GM23338 (cell line): ENCODE measurements around the gene PKLR.
A peak's percentile ranks its signal among the peaks of the same experiment; 100 is the strongest.

Source experiments
- CTCF ChIP-seq, 2 experiments: fragments of 200-600 bp in 1 of 2; sonication (generic) in 1 of 2; conservative IDR thresholded peaks; 2 replicates each; pipeline versions ENCODE4 v1.5.1 to v1.6.1; 2016 to 2017; ENCODE audit warnings: antibody characterized with exemption in 2 of 2, low read depth in 2 of 2, mild to moderate bottlenecking in 2 of 2, moderate library complexity in 1 of 2
- EZH2 ChIP-seq: fragments of 200-600 bp; sonication (generic); IDR thresholded peaks from one replicate; pipeline ENCODE4 v1.8.0; 2017; ENCODE audit warnings: antibody characterized with exemption, mild to moderate bottlenecking, low read depth; ENCODE audit not compliant: unreplicated experiment
- EZH2phosphoT487 ChIP-seq: fragments of 200-600 bp; sonication (generic); IDR thresholded peaks from one replicate; pipeline ENCODE4 v1.8.1; 2018; ENCODE audit warnings: antibody characterized with exemption; ENCODE audit not compliant: unreplicated experiment
- JUNB ChIP-seq: IDR thresholded peaks from one replicate; pipeline ENCODE4 v1.6.1; 2016; ENCODE audit warnings: antibody characterized with exemption; ENCODE audit not compliant: unreplicated experiment
- POLR2AphosphoS5 ChIP-seq: IDR thresholded peaks from 2 replicates; pipeline ENCODE4 v1.6.1; 2016; ENCODE audit warnings: antibody characterized with exemption, low read depth
- REST ChIP-seq: IDR thresholded peaks from one replicate; pipeline ENCODE4 v1.6.1; 2018; ENCODE audit warnings: antibody characterized with exemption; ENCODE audit not compliant: unreplicated experiment
- STAT1 ChIP-seq: IDR thresholded peaks from one replicate; pipeline ENCODE4 v1.6.1; 2016; ENCODE audit warnings: antibody characterized with exemption; ENCODE audit not compliant: unreplicated experiment
- ZNF114 ChIP-seq: fragments of 250-450 bp; sonication (Bioruptor Pico); IDR thresholded peaks from 2 replicates; pipeline ENCODE4 v1.5.0; 2020; ENCODE audit warnings: mild to moderate bottlenecking, moderate library complexity
- ZNF331 ChIP-seq: fragments of 250-450 bp; sonication (Bioruptor Pico); IDR thresholded peaks from 2 replicates; pipeline ENCODE4 v1.5.0; 2020; ENCODE audit warnings: low read depth, mild to moderate bottlenecking, moderate library complexity
- TF ChIP-seq, protein P1 (sequence below): fragments of 250-450 bp; sonication (Bioruptor Pico); IDR thresholded peaks from 2 replicates; pipeline ENCODE4 v1.5.0; 2020; ENCODE audit warnings: mild to moderate bottlenecking, moderate library complexity

DNA sequence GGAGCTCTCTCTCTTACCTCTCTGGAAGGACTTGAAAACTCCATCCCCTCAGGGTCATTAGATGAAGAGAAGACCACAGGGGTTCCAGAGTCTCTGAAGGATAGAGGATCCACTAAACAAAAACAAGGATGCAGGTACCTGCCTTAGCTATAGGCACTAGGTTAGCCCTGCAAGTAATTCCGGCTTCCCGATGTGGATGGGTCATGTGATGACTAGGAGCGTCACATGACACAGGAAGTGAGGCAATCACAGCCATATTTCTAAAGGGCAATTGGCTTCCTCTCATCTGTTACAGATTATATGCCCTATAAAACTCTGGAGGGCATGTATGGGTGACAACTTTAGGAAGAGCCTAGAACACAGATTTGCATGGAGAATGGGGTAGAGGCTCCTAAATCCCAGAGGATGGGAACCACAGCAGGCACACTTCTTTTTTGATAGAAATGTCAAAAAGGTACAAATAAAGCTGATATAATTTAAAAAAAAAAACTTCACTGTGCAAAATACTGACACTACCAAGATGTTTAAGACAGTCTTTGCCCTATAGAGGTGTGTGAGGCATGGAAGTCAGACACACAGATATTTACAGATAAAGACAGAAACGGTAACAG is 60.1 kb downstream of the PKLR start:
- TF ChIP-seq CTCF (conservative IDR thresholded peaks at IDR 0.05; ENCODE audit: low read depth in 2 of 2) (no peak), EZH2phosphoT487 (no peak), EZH2 (no peak), ZNF331 (CRISPR knock-in tag) (no peak), POLR2AphosphoS5 (0 out of 2 replicates have a peak, but pooled peaks have one; percentile 25), STAT1 (no peak), ZNF114 (CRISPR knock-in tag) (no peak), JUNB (no peak), REST (no peak)
- TF ChIP-seq, protein P1, sequence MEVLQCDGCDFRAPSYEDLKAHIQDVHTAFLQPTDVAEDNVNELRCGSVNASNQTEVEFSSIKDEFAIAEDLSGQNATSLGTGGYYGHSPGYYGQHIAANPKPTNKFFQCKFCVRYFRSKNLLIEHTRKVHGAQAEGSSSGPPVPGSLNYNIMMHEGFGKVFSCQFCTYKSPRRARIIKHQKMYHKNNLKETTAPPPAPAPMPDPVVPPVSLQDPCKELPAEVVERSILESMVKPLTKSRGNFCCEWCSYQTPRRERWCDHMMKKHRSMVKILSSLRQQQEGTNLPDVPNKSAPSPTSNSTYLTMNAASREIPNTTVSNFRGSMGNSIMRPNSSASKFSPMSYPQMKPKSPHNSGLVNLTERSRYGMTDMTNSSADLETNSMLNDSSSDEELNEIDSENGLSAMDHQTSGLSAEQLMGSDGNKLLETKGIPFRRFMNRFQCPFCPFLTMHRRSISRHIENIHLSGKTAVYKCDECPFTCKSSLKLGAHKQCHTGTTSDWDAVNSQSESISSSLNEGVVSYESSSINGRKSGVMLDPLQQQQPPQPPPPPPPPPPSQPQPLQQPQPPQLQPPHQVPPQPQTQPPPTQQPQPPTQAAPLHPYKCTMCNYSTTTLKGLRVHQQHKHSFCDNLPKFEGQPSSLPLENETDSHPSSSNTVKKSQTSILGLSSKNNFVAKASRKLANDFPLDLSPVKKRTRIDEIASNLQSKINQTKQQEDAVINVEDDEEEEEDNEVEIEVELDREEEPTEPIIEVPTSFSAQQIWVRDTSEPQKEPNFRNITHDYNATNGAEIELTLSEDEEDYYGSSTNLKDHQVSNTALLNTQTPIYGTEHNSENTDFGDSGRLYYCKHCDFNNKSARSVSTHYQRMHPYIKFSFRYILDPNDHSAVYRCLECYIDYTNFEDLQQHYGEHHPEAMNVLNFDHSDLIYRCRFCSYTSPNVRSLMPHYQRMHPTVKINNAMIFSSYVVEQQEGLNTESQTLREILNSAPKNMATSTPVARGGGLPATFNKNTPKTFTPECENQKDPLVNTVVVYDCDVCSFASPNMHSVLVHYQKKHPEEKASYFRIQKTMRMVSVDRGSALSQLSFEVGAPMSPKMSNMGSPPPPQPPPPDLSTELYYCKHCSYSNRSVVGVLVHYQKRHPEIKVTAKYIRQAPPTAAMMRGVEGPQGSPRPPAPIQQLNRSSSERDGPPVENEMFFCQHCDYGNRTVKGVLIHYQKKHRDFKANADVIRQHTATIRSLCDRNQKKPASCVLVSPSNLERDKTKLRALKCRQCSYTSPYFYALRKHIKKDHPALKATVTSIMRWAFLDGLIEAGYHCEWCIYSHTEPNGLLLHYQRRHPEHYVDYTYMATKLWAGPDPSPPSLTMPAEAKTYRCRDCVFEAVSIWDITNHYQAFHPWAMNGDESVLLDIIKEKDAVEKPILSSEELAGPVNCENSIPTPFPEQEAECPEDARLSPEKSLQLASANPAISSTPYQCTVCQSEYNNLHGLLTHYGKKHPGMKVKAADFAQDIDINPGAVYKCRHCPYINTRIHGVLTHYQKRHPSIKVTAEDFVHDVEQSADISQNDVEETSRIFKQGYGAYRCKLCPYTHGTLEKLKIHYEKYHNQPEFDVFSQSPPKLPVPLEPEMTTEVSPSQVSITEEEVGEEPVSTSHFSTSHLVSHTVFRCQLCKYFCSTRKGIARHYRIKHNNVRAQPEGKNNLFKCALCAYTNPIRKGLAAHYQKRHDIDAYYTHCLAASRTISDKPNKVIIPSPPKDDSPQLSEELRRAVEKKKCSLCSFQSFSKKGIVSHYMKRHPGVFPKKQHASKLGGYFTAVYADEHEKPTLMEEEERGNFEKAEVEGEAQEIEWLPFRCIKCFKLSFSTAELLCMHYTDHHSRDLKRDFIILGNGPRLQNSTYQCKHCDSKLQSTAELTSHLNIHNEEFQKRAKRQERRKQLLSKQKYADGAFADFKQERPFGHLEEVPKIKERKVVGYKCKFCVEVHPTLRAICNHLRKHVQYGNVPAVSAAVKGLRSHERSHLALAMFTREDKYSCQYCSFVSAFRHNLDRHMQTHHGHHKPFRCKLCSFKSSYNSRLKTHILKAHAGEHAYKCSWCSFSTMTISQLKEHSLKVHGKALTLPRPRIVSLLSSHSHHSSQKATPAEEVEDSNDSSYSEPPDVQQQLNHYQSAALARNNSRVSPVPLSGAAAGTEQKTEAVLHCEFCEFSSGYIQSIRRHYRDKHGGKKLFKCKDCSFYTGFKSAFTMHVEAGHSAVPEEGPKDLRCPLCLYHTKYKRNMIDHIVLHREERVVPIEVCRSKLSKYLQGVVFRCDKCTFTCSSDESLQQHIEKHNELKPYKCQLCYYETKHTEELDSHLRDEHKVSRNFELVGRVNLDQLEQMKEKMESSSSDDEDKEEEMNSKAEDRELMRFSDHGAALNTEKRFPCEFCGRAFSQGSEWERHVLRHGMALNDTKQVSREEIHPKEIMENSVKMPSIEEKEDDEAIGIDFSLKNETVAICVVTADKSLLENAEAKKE (CRISPR knock-in tag), result no peak
